HG03159 (cell line): Measurements from ENCODE around the gene MT1E.

ENCODE experiments used
- ATAC-seq: cut with Tn5 transposase; IDR thresholded peaks from one replicate; pipeline ENCODE4 v1.9.1; 2021; ENCODE audit warnings: mild to moderate bottlenecking, moderate library complexity; ENCODE audit not compliant: unreplicated experiment

MT1E gene

DNA sequence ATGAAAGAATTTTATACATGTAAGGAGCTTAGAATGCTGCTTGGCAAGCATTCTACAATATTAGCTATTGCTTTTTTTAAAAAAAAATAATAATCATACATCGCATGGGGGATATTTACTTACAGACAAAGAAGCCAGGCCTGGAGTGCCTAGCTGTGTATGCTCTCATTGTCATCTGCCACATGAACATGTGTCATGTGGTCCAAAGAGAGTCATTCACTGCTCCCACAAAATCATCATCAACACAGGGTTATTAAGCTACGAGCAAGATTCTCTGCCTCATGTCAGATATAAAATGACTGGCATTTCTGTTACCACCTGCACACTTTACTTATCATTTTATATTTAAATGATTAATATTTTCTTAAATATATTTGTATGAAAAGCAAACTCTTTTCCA is 1.9 kb upstream of the MT1E start:
- ATAC-seq = no peak

GRCh38 chr16:56625943-56626654 is 518 bp downstream of the MT1E start:
- ATAC-seq = no peak

DNA sequence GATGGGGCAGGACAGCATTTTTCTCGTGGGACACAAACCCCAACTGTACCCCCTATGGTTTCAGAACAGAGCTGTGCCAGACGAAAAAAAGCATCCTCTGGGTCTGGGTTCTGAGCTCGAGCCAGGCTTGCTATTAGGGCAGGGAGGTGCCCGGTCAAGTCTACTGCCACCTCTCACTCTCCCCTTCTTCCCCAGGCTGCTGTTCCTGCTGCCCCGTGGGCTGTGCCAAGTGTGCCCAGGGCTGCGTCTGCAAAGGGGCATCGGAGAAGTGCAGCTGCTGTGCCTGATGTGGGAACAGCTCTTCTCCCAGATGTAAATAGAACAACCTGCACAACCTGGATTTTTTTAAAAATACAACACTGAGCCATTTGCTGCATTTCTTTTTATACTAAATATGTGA is 1.1 kb downstream of the MT1E start:
- ATAC-seq = no peak

DNA sequence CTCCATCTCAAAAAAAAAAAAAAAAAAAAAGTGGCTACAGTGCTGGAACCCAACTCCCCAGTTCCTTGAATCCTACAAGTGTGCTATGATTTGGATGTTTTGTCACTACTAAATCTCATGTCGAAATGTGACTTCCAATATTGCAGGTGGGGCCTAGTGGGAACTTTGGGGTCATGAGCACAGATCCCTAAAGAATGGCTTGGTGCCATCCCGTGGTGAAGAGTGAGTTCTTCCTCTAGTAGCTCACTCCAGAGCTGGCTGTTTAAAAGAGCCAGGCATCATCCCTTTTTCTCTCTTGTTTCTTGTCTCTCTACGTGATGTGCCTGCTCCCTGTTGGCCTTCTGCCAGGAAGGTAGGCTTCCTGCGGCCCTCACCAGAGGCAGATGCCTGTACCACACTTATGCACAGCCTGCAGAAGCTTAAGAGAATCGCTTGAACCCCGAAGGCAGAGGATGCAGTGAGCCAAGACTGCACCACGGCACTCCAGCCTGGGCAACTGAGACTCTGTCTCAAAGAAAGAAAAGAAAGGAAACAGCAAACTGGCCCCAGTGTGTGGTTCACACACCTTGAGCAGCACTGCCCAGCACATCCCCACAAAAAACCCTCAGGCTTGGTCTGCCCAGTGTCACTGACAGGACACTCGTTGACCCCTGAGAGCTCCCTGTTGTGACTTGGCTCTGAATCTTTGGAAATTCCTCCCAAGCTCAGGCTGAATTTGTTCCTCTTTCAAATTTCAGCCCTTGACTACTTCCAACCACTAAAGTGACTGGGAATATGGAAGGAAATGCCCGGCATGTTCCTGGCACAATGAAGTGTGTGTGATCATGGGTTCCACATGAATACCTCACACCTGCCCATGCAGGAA is 3.1 kb downstream of the MT1E start:
- ATAC-seq = no peak

DNA sequence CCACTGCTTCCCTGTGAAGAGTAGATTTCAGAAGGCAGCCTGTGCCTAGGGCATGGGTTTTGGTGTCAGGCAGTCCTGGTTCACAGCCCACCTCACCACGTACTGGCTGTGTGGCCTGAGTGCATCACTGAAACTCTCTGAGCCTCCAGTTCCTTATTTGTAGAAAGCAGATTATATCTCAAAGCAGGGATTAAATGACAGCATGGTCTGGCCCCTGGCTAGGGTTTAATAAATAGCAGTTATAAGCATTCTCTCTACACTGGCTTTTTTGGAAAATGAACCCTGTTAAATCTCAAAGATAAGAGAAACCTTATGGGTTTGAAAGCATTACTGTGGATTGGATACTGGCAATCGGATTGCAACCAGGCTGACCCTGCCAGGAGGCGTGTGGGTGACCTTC is 4.0 kb downstream of the MT1E start:
- no peak for ATAC-seq

- peak; percentile 78 for ATAC-seq
These were observed 4.6 kb downstream of the MT1E start for GRCh38 chr16:56630134-56630533.

DNA sequence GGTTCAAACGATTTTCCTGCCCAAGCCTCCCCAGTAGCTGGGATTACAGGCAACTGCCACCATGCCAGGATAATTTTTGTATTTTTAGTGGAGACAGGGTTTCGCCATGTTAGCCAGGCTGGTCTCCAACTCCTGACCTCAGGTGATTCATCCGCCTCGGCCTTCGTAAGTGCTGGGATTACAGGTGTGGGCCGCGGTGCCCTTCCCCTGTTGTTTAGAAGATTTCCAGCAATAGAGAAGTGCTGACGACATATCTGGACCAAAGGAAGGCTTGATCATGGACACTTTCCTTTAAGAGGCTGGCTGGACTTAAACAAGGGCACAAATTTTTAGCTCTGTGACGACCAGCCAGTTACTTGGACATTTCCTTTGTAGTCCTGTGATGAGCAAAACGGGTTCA is 5.6 kb downstream of the MT1E start:
- ATAC-seq = no peak

GRCh38 chr16:56631832-56632155 is 6.2 kb downstream of the MT1E start:
- ATAC-seq = no peak

- no peak for ATAC-seq
These were observed 6.7 kb downstream of the MT1E start, which contains the start of gene MT1M for GRCh38 chr16:56632156-56632847. Gene MT1M (plus strand): TSS chr16:56632659. CDS start chr16:56632732, 73 bp downstream.

GRCh38 chr16:56632848-56633365 is 7.3 kb downstream of the MT1E start:
- no peak for ATAC-seq

DNA sequence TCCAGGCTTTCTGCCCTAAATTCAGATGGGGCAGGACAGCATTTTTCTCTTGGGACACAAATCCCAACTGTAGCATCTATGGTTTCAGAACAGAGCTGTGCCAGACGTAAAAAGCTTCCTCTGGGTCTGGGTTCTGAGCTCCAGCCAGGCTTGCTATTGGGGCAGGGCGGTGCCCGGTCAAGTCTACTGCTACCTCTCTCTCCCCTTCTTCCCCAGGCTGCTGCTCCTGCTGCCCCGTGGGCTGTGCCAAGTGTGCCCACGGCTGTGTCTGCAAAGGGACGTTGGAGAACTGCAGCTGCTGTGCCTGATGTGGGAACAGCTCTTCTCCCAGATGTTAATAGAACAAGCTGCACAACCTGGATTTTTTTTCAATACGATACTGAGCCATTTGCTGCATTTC is 8.0 kb downstream of the MT1E start:
- ATAC-seq = no peak

- ATAC-seq = no peak
These were observed 9.3 kb downstream of the MT1E start for GRCh38 chr16:56634715-56635440.

GRCh38 chr16:56635441-56635967 is 9.9 kb downstream of the MT1E start:
- ATAC-seq = no peak

DNA sequence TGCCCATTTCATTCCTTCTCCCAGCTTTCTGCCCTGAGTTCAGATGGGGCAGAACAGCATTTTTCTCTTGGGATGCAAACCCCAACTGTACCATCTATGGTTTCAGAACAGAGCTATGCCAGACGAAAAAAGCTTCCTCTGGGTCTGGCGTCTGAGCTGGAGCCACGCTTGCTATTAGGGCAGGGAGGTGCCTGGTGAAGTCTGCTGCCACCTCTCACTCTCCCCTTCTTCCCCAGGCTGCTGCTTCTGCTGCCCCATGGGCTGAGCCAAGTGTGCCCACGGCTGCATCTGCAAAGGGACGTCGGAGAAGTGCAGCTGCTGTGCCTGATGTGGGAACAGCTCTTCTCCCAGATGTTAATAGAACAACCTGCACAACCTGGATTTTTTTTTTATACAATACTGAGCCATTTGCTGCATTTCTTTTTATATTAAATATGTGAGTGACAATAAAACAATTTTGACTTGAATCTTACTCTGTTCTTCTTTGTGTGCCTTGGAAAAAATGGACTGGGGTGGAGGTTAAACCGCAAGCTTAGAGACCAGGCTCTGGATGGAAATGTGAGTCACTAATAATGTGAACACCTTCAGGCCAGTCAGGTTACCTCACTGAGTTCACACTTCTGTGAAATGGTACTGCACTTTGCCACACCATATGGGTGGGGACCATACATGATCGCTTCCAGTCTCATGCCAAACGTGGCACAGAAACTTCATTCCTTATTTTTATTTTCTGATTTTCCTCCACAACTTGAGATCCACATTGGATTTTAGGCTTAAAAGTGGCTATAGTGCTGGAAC is 11.2 kb downstream of the MT1E start:
- ATAC-seq = no peak

DNA sequence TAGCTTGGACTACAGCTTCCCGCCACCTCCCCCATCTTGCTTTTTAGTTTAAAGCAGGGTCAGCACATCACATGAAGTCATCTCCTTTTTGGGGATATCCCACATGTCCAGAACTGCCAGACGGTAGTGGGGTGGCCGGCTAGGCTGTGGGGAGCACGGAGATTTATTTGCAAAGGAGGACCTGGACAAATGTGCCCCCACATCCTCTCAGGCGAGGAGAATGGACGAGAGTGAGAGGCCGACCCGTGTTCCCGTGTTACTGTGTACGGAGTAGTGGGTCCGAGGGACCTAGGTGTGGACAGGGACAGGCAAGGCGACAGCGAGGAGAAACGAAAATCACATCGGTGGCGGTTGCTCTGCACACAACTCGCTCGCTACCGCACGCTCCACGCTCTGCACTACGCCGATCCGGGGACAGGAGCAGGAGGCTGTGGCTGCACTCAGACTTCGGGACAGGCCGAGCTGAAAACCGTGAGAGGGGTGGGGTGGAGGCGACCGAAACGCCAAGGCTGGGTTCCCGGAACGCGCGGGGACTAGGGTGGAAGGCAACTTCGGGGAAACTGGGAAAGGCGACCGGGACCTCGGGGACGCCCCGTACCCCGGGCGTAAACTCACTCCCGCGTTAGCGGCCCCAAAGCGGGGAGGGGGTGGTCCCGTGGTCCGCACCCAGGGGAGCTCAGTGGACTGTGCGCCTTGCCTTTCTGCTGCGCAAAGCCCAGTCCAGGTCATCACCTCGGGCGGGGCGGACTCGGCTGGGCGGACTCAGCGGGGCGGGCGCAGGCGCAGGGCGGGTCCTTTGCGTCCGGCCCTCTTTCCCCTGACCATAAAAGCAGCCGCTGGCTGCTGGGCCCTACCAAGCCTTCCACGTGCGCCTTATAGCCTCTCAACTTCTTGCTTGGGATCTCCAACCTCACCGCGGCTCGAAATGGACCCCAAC is 12.5 kb downstream of the MT1E start, which contains the start of gene MT1A:
MT1A (plus strand) TSS at position 853 of the 937 bp plus-strand sequence; CDS start at position 926, 73 bp downstream.
- ATAC-seq = no peak

GRCh38 chr16:56639045-56639444 is 13.5 kb downstream of the MT1E start:
- no peak for ATAC-seq

DNA sequence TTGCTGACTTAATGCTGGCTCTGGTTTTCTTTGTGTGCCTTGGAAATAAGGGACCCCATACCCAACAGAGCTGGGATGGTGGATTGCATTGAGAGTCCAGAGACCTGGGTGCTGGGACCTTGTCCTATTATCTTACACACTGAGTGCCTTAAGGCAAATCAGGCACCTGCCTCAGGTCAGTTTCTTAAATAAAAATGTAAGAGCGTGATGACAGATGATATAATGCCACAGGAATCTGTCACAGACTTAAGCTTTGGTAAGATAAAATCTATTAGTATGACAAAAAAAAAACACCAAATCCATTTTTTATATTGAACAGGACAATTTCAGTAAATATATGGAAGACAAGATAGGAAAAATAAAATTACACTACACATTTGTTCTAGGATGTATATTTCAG is 14.5 kb downstream of the MT1E start:
- ATAC-seq = no peak

- ATAC-seq = no peak
These were observed 15.6 kb downstream of the MT1E start for GRCh38 chr16:56641166-56641565.
